GM23338 (cell line): Measurements from ENCODE around the gene APOBEC3A. TPM values are rescaled to one million over a fixed set of nuclear protein-coding genes. Genes with fewer than 3 reads are reported as not detected.

Experiments used
- ATAC-seq: fragments of 200-7000 bp; cut with Tn5 transposase; 3 replicates; pipeline ENCODE4 v1.9.1; 2020
- DNase-seq: peaks from one replicate; pipeline ENCODE4 v3.0.0-alpha.2; 2015; ENCODE audit warnings: low spot score
- H2AFZ ChIP-seq: fragments of 200-600 bp; sonication (generic); 2 replicates; pipeline ENCODE4 v1.8.0; 2016; ENCODE audit warnings: antibody characterized with exemption, mild to moderate bottlenecking, moderate library complexity
- H3F3A ChIP-seq: fragments of 200-600 bp; sonication (generic); replicated peaks from 2 replicates; pipeline ENCODE4 v1.8.0; 2017; ENCODE audit warnings: antibody characterized with exemption, mixed run types, low read depth
- H3K27ac ChIP-seq: fragments of 200-600 bp; sonication (generic); 2 replicates; pipeline ENCODE4 v1.6.1; 2016; ENCODE audit warnings: low read depth
- H3K27me3 ChIP-seq: fragments of 200-600 bp; sonication (generic); 2 replicates; pipeline ENCODE4 v1.8.0; 2016; ENCODE audit warnings: mild to moderate bottlenecking, mixed run types, moderate library complexity; ENCODE audit not compliant: insufficient read depth
- H3K36me3 ChIP-seq: fragments of 200-600 bp; sonication (generic); 2 replicates; pipeline ENCODE4 v1.8.0; 2016; ENCODE audit warnings: mild to moderate bottlenecking; ENCODE audit not compliant: insufficient read depth
- H3K4me1 ChIP-seq: fragments of 200-600 bp; sonication (generic); 2 replicates; pipeline ENCODE4 v1.8.0; 2016; ENCODE audit warnings: mild to moderate bottlenecking, moderate library complexity; ENCODE audit not compliant: insufficient read depth
- H3K4me2 ChIP-seq: fragments of 200-600 bp; sonication (generic); 2 replicates; pipeline ENCODE4 v1.7.1; 2017; ENCODE audit warnings: mixed run types
- H3K4me3 ChIP-seq: fragments of 200-600 bp; sonication (generic); 2 replicates; pipeline ENCODE4 v1.6.1; 2016; ENCODE audit warnings: mixed run types
- H3K79me2 ChIP-seq: fragments of 200-600 bp; sonication (generic); replicated peaks from 2 replicates; pipeline ENCODE4 v1.8.0; 2017; ENCODE audit warnings: mild to moderate bottlenecking; ENCODE audit not compliant: insufficient read depth
- H3K9me2 ChIP-seq: fragments of 200-600 bp; sonication (generic); 2 replicates; pipeline ENCODE4 v1.8.0; 2017; ENCODE audit not compliant: insufficient read depth
- H4K20me1 ChIP-seq: fragments of 200-600 bp; sonication (generic); replicated peaks from 2 replicates; pipeline ENCODE4 v1.8.0; 2017; ENCODE audit warnings: mild to moderate bottlenecking; ENCODE audit not compliant: insufficient read depth
- H3K27ac Mint-ChIP-seq: 2 replicates; pipeline ENCODE4 v1.8.0; 2020; ENCODE audit warnings: inconsistent platforms, mild to moderate bottlenecking, moderate library complexity, mixed read lengths
- H3K27me3 Mint-ChIP-seq: 3 replicates; pipeline ENCODE4 v1.8.0; 2022; ENCODE audit warnings: low read depth, mild to moderate bottlenecking, moderate library complexity, mixed read lengths, inconsistent platforms; ENCODE audit not compliant: insufficient read depth, poor library complexity
- H3K36me3 Mint-ChIP-seq: 3 replicates; pipeline ENCODE4 v1.8.0; 2021; ENCODE audit warnings: low read depth, mild to moderate bottlenecking, inconsistent platforms, moderate library complexity, mixed read lengths
- H3K4me1 Mint-ChIP-seq: 3 replicates; pipeline ENCODE4 v1.8.0; 2020; ENCODE audit warnings: mild to moderate bottlenecking, inconsistent platforms, mixed read lengths
- H3K4me3 Mint-ChIP-seq: 3 replicates; pipeline ENCODE4 v1.8.0; 2021; ENCODE audit warnings: moderate library complexity, mild to moderate bottlenecking, inconsistent platforms, mixed read lengths
- H3K9me3 Mint-ChIP-seq: 3 replicates; pipeline ENCODE4 v1.8.0; 2020; ENCODE audit warnings: moderate library complexity, mild to moderate bottlenecking, inconsistent platforms, mixed read lengths
- CREB1 ChIP-seq: fragments of 250-450 bp; sonication (Bioruptor Pico); IDR thresholded peaks from 2 replicates; pipeline ENCODE4 v1.5.0; 2020; ENCODE audit warnings: low read depth, mild to moderate bottlenecking, moderate library complexity
- EZH2 ChIP-seq: fragments of 200-600 bp; sonication (generic); IDR thresholded peaks from one replicate; pipeline ENCODE4 v1.8.0; 2017; ENCODE audit warnings: antibody characterized with exemption, mild to moderate bottlenecking, low read depth; ENCODE audit not compliant: unreplicated experiment
- EZH2phosphoT487 ChIP-seq: fragments of 200-600 bp; sonication (generic); IDR thresholded peaks from one replicate; pipeline ENCODE4 v1.8.1; 2018; ENCODE audit warnings: antibody characterized with exemption; ENCODE audit not compliant: unreplicated experiment
- JUNB ChIP-seq: IDR thresholded peaks from one replicate; pipeline ENCODE4 v1.6.1; 2016; ENCODE audit warnings: antibody characterized with exemption; ENCODE audit not compliant: unreplicated experiment
- POLR2AphosphoS5 ChIP-seq: IDR thresholded peaks from 2 replicates; pipeline ENCODE4 v1.6.1; 2016; ENCODE audit warnings: antibody characterized with exemption, low read depth
- STAT1 ChIP-seq: IDR thresholded peaks from one replicate; pipeline ENCODE4 v1.6.1; 2016; ENCODE audit warnings: antibody characterized with exemption; ENCODE audit not compliant: unreplicated experiment
- ZNF114 ChIP-seq: fragments of 250-450 bp; sonication (Bioruptor Pico); IDR thresholded peaks from 2 replicates; pipeline ENCODE4 v1.5.0; 2020; ENCODE audit warnings: mild to moderate bottlenecking, moderate library complexity
- ZNF331 ChIP-seq: fragments of 250-450 bp; sonication (Bioruptor Pico); IDR thresholded peaks from 2 replicates; pipeline ENCODE4 v1.5.0; 2020; ENCODE audit warnings: low read depth, mild to moderate bottlenecking, moderate library complexity
- polyA plus RNA-seq: library from polyadenylated mRNA; unstranded; fragments of >200 nt; fragmentation: Nextera tagmentation; extraction: Ambion mirVana; gene quantifications from 2 replicates; pipeline ENCODE4 v1.2.1, GENCODE V29; 2016
- total RNA-seq: library from RNA; depleted of rRNA; stranded (reverse); fragments of >200 nt; shearing (Covaris generic); gene quantifications from 2 replicates; pipeline ENCODE4 v1.2.3, GENCODE V29; 2014
- TF ChIP-seq, protein P1 (sequence below): IDR thresholded peaks from one replicate; pipeline ENCODE4 v1.6.1; 2018; ENCODE audit warnings: antibody characterized with exemption; ENCODE audit not compliant: unreplicated experiment
- TF ChIP-seq, protein P2 (sequence below): fragments of 250-450 bp; sonication (Bioruptor Pico); IDR thresholded peaks from 2 replicates; pipeline ENCODE4 v1.5.0; 2020; ENCODE audit warnings: mild to moderate bottlenecking, moderate library complexity

APOBEC3A gene
- total and polyA plus RNA-seq, 2 experiments from 2014 or later, result 0.21 TPM; not detected in 1

DNA sequence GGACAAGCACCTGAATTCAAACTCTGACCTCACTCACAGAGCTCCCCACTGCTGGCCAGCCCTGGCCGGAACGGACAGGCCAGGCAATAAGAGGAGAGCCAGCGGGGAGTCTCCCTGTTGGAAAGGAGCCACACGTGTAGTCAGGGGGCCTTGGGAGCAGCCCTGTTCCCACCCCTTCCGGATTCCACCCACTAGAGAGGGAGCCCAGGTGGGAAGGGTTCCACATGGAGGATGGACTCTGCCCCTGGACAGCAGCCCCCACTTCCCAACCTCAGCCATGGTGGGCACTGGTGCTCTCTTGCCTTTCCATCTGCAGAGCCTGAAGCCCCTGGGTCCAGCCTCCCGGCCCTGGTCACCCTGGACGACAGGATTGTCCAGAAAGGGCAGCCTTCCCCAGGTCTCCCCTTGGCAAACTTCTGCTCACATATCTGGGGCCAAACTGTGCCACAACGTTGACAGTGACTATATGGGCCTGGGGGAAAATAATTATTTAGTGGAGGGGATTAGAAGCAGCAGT is 7.5 kb upstream of the APOBEC3A start:
- Histone ChIP-seq H3K4me1 (no peaks in the 10 kb centered on the region; the same call in 1 of the 2 replicates), H3K27ac (no peak overlapping the region), H3K79me2 (no peaks in the 10 kb centered on the region), H3F3A (no peaks in the 10 kb centered on the region), H3K9me2 (no peaks in the 10 kb centered on the region), H2AFZ (no peak overlapping the region), H3K4me3 (no peak overlapping the region), H3K4me2 (no peak overlapping the region), H4K20me1 (no peaks in the 10 kb centered on the region), H3K36me3 (no peaks in the 10 kb centered on the region), H3K27me3 (no peaks in the 10 kb centered on the region)
- Mint-ChIP-seq H3K4me3 (no peak overlapping the region), H3K9me3 (no peaks in the 10 kb centered on the region), H3K27ac (no peak overlapping the region), H3K27me3 (peaks cover 6% of the 10 kb centered on the region), H3K4me1 (peaks cover 10% of the 10 kb centered on the region), H3K36me3 (no peaks in the 10 kb centered on the region)
- no peak for DNase-seq
- no peak for ATAC-seq
- TF ChIP-seq EZH2phosphoT487, result no peak
- TF ChIP-seq, protein P1, sequence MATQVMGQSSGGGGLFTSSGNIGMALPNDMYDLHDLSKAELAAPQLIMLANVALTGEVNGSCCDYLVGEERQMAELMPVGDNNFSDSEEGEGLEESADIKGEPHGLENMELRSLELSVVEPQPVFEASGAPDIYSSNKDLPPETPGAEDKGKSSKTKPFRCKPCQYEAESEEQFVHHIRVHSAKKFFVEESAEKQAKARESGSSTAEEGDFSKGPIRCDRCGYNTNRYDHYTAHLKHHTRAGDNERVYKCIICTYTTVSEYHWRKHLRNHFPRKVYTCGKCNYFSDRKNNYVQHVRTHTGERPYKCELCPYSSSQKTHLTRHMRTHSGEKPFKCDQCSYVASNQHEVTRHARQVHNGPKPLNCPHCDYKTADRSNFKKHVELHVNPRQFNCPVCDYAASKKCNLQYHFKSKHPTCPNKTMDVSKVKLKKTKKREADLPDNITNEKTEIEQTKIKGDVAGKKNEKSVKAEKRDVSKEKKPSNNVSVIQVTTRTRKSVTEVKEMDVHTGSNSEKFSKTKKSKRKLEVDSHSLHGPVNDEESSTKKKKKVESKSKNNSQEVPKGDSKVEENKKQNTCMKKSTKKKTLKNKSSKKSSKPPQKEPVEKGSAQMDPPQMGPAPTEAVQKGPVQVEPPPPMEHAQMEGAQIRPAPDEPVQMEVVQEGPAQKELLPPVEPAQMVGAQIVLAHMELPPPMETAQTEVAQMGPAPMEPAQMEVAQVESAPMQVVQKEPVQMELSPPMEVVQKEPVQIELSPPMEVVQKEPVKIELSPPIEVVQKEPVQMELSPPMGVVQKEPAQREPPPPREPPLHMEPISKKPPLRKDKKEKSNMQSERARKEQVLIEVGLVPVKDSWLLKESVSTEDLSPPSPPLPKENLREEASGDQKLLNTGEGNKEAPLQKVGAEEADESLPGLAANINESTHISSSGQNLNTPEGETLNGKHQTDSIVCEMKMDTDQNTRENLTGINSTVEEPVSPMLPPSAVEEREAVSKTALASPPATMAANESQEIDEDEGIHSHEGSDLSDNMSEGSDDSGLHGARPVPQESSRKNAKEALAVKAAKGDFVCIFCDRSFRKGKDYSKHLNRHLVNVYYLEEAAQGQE, result no peak
- TF ChIP-seq, protein P2, sequence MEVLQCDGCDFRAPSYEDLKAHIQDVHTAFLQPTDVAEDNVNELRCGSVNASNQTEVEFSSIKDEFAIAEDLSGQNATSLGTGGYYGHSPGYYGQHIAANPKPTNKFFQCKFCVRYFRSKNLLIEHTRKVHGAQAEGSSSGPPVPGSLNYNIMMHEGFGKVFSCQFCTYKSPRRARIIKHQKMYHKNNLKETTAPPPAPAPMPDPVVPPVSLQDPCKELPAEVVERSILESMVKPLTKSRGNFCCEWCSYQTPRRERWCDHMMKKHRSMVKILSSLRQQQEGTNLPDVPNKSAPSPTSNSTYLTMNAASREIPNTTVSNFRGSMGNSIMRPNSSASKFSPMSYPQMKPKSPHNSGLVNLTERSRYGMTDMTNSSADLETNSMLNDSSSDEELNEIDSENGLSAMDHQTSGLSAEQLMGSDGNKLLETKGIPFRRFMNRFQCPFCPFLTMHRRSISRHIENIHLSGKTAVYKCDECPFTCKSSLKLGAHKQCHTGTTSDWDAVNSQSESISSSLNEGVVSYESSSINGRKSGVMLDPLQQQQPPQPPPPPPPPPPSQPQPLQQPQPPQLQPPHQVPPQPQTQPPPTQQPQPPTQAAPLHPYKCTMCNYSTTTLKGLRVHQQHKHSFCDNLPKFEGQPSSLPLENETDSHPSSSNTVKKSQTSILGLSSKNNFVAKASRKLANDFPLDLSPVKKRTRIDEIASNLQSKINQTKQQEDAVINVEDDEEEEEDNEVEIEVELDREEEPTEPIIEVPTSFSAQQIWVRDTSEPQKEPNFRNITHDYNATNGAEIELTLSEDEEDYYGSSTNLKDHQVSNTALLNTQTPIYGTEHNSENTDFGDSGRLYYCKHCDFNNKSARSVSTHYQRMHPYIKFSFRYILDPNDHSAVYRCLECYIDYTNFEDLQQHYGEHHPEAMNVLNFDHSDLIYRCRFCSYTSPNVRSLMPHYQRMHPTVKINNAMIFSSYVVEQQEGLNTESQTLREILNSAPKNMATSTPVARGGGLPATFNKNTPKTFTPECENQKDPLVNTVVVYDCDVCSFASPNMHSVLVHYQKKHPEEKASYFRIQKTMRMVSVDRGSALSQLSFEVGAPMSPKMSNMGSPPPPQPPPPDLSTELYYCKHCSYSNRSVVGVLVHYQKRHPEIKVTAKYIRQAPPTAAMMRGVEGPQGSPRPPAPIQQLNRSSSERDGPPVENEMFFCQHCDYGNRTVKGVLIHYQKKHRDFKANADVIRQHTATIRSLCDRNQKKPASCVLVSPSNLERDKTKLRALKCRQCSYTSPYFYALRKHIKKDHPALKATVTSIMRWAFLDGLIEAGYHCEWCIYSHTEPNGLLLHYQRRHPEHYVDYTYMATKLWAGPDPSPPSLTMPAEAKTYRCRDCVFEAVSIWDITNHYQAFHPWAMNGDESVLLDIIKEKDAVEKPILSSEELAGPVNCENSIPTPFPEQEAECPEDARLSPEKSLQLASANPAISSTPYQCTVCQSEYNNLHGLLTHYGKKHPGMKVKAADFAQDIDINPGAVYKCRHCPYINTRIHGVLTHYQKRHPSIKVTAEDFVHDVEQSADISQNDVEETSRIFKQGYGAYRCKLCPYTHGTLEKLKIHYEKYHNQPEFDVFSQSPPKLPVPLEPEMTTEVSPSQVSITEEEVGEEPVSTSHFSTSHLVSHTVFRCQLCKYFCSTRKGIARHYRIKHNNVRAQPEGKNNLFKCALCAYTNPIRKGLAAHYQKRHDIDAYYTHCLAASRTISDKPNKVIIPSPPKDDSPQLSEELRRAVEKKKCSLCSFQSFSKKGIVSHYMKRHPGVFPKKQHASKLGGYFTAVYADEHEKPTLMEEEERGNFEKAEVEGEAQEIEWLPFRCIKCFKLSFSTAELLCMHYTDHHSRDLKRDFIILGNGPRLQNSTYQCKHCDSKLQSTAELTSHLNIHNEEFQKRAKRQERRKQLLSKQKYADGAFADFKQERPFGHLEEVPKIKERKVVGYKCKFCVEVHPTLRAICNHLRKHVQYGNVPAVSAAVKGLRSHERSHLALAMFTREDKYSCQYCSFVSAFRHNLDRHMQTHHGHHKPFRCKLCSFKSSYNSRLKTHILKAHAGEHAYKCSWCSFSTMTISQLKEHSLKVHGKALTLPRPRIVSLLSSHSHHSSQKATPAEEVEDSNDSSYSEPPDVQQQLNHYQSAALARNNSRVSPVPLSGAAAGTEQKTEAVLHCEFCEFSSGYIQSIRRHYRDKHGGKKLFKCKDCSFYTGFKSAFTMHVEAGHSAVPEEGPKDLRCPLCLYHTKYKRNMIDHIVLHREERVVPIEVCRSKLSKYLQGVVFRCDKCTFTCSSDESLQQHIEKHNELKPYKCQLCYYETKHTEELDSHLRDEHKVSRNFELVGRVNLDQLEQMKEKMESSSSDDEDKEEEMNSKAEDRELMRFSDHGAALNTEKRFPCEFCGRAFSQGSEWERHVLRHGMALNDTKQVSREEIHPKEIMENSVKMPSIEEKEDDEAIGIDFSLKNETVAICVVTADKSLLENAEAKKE (CRISPR knock-in tag), result no peak
- TF ChIP-seq CREB1 (CRISPR knock-in tag), result no peak
- TF ChIP-seq JUNB, result no peak
- no peak for TF ChIP-seq STAT1
- TF ChIP-seq POLR2AphosphoS5, result no peak
- TF ChIP-seq ZNF114 (CRISPR knock-in tag), result no peak
- TF ChIP-seq ZNF331 (CRISPR knock-in tag), result no peak
- no peak for TF ChIP-seq EZH2
